Measurements from ENCODE around the gene SCGB1C2.

- no peak for TF ChIP-seq POLR2AphosphoS5 (IDR thresholded peaks at IDR 0.05)
- TF ChIP-seq, protein P1, sequence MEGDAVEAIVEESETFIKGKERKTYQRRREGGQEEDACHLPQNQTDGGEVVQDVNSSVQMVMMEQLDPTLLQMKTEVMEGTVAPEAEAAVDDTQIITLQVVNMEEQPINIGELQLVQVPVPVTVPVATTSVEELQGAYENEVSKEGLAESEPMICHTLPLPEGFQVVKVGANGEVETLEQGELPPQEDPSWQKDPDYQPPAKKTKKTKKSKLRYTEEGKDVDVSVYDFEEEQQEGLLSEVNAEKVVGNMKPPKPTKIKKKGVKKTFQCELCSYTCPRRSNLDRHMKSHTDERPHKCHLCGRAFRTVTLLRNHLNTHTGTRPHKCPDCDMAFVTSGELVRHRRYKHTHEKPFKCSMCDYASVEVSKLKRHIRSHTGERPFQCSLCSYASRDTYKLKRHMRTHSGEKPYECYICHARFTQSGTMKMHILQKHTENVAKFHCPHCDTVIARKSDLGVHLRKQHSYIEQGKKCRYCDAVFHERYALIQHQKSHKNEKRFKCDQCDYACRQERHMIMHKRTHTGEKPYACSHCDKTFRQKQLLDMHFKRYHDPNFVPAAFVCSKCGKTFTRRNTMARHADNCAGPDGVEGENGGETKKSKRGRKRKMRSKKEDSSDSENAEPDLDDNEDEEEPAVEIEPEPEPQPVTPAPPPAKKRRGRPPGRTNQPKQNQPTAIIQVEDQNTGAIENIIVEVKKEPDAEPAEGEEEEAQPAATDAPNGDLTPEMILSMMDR (IDR thresholded peaks at IDR 0.05 in 8 of 11, conservative IDR thresholded peaks at IDR 0.05 in 3 of 11), result no peak
These were observed 5.8 kb downstream of the SCGB1C2 start for GRCh38 chr17:142876-143784.
